HG02610 (cell line): ENCODE results near the gene TJP3.
"Not testable (repeated sequence)": the region's sequence is repeated elsewhere in the genome, so short reads cannot be mapped to it uniquely, and the experiment has no call there.

Source experiments
- ATAC-seq: cut with Tn5 transposase; IDR thresholded peaks from one replicate; pipeline ENCODE4 v1.9.1; 2021; ENCODE audit warnings: mild to moderate bottlenecking, moderate library complexity; ENCODE audit not compliant: unreplicated experiment

TJP3 gene, protein sequence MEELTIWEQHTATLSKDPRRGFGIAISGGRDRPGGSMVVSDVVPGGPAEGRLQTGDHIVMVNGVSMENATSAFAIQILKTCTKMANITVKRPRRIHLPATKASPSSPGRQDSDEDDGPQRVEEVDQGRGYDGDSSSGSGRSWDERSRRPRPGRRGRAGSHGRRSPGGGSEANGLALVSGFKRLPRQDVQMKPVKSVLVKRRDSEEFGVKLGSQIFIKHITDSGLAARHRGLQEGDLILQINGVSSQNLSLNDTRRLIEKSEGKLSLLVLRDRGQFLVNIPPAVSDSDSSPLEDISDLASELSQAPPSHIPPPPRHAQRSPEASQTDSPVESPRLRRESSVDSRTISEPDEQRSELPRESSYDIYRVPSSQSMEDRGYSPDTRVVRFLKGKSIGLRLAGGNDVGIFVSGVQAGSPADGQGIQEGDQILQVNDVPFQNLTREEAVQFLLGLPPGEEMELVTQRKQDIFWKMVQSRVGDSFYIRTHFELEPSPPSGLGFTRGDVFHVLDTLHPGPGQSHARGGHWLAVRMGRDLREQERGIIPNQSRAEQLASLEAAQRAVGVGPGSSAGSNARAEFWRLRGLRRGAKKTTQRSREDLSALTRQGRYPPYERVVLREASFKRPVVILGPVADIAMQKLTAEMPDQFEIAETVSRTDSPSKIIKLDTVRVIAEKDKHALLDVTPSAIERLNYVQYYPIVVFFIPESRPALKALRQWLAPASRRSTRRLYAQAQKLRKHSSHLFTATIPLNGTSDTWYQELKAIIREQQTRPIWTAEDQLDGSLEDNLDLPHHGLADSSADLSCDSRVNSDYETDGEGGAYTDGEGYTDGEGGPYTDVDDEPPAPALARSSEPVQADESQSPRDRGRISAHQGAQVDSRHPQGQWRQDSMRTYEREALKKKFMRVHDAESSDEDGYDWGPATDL

GRCh38 chr19:3708207-3708931, at the start of gene TJP3:
TSS of gene TJP3 (plus strand) at chr19:3708384. CDS start at chr19:3728433, 20,049 bp downstream.
- ATAC-seq: no peak

GRCh38 chr19:3658870-3659745, 49.1 kb upstream of the TJP3 start:
- no peak for ATAC-seq

GRCh38 chr19:3659746-3660112, 48.5 kb upstream of the TJP3 start:
- ATAC-seq: no peak

DNA sequence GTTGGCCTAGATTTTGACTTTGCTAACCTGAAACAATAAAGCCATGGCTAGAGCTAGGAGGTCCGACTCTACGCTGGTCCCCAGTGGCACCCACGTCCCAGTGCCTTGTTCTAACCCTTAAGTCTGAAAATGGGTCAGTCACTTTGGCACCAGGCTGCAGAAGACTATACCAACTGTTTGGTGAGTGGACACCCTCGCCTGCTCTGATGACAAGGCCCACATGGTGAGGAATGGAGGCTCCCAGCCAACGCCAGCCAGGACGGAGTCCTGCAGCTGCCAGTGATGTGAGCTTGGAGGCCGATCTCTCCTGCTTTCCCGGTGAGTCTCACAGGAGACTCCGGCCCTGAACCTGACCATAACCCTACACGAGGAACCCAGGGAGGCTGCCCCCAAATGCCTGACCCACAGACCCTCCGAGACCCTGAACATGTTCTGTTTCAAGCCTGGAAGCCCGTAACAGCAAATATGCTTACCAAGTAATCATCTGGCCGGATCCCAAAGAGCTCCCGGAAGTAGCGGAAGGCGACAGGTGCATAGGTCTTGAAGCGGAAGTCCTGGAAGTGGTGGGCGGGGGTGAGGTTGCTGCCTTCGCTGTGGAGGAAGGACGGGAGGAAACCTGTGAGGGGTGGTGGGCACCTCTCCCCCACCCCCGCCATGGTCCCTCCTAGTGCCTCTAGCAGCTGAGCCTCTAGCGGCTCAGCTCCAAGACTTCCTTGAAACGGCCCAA, 47.5 kb upstream of the TJP3 start:
- ATAC-seq: no peak

GRCh38 chr19:3661284-3662238, 46.6 kb upstream of the TJP3 start:
- no peak for ATAC-seq

DNA sequence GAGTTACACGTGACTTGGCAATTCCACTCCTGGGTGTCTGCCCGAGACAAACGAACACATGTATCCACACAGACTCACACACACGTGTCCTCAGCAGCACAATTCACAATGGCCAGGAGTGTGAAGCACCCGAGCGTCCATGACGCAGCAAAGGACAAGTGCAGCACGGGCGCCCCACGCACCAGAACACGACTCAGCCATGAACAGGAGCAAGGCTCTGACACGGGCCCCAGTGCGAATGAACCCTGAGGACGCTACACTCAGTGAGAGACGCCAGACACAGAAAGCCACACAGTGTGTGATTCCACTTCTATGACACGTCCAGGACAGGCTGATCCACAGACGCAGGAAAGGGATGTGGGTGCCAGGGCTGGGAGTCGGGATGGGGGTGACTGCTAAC, 44.3 kb upstream of the TJP3 start:
- no peak for ATAC-seq

DNA sequence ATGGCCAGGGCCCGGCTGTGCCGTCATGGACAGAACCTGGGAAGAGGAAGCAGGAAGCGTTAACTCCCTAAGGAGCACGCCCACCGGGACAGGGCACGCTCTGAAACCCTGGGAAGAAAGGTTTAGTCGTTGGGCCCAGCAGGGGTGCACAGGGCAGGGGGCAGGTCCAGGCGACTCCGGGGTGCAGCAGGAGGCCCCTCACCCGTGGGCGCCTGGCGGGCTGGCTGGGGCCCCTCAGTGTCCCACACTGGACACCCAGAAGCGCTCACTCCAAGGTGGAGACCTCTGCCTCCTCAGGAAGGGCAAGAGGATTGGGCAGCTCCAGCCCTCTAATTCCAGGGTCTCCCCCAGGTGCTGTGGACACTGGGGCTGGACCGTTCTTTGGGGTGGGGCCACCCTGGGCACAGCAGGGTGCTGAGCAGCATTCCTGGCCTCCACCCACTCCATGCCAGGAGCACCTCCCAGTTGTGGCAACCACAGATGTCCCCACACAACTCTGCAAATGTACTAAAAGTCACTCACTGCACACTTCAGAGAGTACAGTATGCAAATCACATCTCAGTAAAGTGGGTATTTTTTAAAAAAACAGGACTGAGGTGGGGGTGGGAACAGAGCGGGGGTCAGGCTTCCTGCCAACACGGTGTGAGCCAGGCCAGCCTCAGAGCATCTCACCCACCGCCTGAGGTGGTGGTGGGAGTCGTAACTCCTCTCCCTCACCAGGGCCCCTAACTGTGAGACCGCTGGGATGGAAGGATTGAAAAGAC, 43.1 kb upstream of the TJP3 start:
- ATAC-seq: no peak

DNA sequence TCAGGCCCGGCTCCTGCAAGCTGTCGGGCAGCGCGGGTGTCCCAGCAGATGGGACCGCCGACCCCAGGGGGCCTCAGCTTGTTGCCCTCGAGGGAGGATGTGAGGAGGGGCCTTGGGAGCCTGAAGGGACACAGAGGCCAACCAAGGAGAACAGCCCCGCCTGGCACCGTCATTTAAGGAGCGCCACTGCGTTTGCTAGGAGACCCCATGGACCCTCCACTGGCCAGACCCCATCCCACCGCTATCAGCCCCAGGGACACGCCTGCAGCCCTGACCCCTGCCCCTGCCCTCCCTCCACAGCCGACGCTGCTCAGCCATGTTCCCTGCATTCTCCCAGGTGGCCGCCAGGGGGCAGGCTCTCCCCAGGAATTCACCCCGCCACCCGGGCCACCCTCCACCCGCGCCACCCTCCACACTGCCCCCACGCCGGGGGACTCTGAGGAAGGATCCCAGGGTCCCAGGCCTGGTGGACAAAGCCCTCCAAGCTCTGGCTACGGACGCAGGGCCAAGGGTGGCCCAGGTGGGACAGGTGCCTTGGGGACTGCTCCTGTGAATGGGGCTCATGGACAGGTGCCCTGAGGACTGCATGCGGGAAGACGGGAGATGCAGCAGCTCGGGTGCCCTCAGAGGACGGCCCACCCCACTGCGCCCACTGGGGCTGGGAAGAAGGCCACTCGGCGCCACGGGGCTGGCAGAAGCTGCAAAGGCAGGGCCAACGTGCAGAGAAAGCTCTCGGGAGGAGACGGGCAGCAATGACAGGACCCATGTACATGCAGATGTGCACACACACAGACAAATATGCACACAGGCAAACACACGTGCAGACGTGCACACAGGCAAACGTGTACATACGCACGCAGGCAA, 42.3 kb upstream of the TJP3 start:
- ATAC-seq: no peak

DNA sequence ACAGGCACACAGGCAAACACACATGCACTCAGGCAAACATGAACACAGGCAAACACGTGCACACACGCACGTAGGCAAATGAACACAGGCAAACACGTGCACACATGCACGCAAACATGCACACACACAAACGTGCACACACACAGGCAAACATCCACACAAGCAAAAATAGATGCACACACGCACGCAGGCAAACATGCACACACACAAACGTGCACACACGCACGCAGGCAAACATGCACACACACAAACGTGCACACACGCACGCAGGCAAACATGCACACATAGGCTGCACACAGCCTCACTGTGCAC, 41.7 kb upstream of the TJP3 start:
- ATAC-seq: not testable (repeated sequence)

DNA sequence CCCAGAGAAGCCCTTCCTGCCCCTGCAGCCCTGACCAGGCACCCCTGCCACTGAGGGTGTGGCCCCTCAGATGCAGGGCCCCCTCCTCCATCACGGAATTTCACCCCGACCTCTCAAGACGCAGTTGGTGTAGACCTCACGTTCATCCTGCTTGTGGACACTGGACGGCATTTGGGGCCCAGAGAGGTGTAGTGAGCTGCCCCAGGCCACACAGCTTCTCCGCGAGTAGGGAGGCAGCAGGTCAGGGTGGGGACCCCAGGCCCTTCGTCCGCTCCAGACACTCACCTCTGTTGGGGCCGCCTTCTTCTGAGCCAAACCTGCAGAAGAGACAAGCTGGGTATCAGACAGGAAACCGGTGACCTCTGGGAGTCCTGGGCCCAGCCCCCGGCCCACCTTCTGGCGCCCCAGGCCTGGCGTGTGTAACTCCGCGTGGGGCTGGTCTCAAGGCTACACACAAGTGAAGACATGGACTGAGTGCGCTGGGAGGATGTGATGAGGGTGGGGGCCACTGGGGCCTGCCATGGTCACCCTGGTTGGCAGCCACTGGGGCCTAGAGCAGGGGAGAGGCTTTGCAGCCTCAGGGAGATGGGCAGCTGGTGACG, 41.0 kb upstream of the TJP3 start:
- no peak for ATAC-seq

GRCh38 chr19:3667766-3668165, 40.4 kb upstream of the TJP3 start:
- ATAC-seq: no peak

DNA sequence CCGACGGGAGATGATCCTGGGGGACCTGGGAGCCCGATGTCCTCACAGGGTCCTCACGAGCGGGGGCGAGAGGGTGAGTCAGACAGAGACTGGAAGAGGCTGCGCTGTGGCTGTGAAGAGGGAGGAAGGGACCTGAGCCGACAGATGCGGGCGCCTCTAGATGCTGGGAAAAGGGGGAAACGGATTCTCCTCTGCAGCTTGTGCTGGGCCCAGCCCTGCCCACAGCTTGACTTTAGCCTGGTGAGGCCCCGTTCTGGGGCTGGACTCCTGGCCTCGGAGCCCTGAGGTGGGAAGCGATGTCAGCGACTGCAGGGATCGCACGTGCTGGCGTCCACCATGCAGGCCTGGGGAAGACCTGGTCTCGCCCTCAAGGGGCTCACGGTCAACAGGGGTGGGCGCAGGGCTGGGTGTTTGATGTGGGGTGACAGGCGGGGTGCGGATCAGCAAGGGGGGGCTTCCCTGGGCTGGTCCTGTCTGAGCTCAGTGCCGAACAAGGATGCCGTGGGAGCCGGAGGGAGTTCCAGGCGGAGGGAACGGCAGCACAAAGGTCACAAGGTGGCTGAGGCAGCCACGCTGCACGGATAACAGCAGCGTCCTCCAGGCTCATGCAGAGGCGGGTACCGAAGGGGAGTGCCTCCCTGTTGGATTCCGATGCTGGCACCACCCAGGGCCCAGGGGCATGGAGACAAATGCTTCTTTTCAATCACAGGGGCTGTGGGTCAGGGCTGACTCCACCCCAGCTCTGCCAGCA, 39.7 kb upstream of the TJP3 start:
- ATAC-seq: no peak

DNA sequence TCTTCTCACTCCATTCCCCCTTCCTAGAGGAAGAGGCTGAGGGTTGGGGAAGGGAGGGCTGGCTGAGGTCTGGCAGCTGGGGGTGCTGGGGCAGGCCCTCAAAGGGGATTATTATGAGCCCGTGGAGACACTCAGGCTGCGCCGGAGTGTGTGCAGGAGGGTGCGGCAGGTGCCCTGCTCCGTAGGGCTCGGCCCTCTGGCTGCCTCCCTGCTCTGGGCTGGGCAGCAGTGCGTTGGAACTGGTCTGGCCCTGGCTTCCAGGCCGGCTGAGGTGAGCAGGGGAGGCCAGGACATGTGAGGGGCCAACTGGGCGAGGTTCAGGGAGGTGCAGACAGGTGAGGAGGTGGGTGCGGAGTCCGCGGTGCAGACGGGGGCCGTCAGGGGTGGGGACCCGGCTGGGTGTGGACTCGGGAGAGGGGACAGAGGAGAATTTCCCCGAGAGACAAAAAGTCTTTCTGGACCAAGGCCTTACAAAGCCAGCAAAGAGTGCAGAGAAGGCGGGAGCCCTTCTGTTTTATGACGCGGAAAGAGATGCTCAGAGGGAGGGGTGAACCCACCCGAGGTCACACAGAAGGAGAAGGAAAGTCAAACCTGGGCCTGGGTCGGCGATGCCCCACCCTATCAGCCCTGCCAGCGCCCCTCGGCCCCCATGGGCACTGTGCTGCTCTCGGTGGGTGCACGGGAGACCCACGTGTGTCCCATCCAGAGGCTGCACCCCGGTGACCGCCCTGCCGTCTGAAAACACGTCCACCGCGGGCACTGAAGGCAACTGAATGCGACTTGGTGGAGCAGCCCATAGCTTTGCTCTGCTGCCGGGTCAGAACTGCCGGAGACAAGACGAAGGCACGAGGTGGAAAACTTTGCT, 38.9 kb upstream of the TJP3 start:
- no peak for ATAC-seq

DNA sequence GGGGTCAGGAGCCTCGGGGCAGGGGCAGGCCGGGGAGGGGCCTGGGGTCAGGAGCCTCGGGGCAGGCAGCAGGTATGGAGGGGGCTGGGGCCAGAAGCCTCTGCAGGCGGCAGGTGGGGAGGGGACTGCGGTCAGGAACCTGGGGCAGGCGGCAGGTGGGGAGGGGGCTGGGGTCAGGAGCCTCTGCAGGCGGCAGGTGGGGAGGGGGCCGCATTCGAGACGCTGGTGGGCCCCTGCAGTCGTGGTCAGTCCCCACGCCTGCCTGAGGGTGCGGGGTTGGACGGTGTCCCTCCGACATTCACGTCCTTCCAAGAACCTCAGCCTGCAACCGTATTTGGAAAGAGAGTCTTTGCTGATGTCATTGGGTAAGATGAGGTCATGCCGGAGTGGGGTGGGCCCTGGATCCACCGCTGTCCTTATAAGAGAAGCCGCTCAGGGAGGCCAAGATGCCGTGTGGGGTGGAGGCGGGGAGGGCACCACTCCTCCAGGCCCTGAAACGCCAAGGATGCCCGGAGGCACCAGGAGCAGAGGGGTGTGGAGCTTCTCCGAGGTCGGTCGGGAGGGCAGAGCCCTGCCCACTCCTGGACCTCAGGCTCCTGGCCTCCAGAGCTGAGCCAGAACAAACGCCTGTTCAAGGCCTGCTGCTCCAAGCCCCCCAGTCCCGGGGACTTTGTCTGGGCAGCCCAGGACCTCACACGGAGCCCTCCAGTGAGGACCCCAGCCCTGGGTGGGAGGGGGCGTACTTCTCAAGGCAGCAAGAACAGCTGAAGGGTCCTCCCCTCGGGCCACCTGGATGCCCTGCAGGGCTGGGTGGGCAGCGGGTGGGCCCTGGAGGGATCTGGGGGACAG, 38.0 kb upstream of the TJP3 start:
- ATAC-seq: no peak
